Measurements from ENCODE around the gene MAP1LC3A. TPM values are rescaled to one million over a fixed set of nuclear protein-coding genes. Genes with fewer than 3 reads are reported as not detected.

Gene MAP1LC3A
- total and polyA plus RNA-seq, 8 donors = 11.7 to 98.4 (median 50.4) TPM

DNA sequence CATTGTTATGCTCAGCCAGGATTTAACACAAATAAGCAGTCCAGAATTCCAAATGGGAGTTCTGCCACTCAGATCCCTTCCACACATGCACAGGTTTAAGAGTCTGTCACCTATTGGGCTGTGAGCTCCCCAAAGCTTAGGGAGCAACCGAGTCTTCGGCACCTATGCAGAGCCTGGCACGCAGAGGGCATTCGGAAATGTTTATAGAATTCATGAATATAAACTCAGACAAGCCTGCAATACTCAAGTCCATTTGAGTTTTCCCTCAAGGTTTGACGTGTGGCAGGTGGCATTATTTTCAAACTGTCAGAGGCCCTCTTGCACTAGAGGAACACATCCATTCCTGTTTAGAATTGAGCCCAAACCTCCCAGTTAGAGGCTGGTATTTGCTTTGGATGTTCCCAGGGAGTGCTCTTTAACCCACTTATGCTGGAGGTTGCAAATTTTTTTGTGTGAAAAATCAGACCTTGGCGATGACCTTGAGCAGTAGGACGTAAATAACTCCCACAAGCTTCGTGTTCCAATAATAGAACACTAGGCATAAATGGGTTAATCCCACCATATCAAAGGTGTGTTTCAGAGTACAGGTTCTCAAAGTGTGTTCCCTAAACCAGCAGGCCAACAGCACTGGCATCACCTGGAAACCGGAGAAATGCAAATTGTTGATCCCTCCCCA is 28.1 kb downstream of the MAP1LC3A start:
- intact Hi-C loops (cut with DNase I; ENCODE audit: low total_unique reads) = no loop called here
- H3K4me1 ChIP-seq = peaks cover 0 to 9% (median 5%) of the 10 kb centered on the region in 4 donors
- H3K27ac ChIP-seq = no peak overlapping the region
- H3K27me3 ChIP-seq = no peaks in the 10 kb centered on the region
- no peak for TF ChIP-seq POLR2AphosphoS5 (IDR thresholded peaks at IDR 0.05)
- no peaks in the 10 kb centered on the region for H3K9me3 ChIP-seq
- WGBS, 5 donors = 89 to 93% (median 92%) methylated on average over 9 of the region's 9 CpGs
- no peak for DNase-seq
- peaks cover 4 to 53% (median 47%) of the 10 kb centered on the region in 4 donors for H3K36me3 ChIP-seq
- H3K4me3 ChIP-seq = no peak overlapping the region

DNA sequence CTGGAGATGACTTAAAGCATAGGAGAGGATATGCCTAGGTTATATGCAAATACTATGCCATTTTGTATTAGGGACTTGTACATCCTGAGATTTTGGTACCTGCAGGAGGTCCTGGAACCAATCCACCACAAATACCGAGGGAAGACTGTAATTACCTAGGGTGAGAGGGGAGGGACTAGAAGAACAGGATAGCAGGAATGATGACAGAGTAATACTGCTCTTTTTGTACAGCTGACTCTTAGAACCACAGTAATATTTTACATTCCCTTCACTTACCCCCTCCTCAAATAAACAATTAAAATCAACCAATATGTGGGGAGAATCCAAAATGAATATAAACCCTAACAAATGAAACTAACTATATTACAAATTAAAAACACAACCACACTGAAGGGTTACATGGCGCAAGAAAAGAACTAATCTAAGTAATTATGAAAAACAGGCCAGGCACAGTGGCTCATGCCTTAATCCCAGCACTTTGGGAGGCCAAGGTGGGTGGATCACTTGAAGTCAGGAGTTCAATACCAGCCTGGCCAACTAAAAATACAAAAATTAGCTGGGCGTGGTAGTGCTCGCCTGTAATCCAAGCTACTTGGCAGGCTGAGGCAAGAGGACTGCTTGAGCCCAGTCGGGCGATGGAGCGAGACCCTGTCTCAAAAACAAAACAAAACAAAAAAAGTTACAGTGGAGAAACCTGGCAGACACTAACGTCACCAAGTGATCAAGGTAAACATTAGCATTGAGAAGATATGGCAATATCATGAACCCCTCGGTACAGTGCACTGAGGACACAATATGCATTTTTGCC is 37.1 kb downstream of the MAP1LC3A start:
- H3K9me3 ChIP-seq = no peaks in the 10 kb centered on the region
- H3K4me3 ChIP-seq = no peak overlapping the region
- no peak for TF ChIP-seq POLR2A (IDR thresholded peaks at IDR 0.05)
- no peak for TF ChIP-seq EP300 (IDR thresholded peaks at IDR 0.05)
- TF ChIP-seq, protein P1, sequence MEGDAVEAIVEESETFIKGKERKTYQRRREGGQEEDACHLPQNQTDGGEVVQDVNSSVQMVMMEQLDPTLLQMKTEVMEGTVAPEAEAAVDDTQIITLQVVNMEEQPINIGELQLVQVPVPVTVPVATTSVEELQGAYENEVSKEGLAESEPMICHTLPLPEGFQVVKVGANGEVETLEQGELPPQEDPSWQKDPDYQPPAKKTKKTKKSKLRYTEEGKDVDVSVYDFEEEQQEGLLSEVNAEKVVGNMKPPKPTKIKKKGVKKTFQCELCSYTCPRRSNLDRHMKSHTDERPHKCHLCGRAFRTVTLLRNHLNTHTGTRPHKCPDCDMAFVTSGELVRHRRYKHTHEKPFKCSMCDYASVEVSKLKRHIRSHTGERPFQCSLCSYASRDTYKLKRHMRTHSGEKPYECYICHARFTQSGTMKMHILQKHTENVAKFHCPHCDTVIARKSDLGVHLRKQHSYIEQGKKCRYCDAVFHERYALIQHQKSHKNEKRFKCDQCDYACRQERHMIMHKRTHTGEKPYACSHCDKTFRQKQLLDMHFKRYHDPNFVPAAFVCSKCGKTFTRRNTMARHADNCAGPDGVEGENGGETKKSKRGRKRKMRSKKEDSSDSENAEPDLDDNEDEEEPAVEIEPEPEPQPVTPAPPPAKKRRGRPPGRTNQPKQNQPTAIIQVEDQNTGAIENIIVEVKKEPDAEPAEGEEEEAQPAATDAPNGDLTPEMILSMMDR (IDR thresholded peaks at IDR 0.05) = no peak
- TF ChIP-seq POLR2AphosphoS5 (IDR thresholded peaks at IDR 0.05) = no peak
- no peaks in the 10 kb centered on the region for H3K36me3 ChIP-seq
- 76 to 86% (median 79%) methylated on average over 9 of the region's 9 CpGs for WGBS, 5 donors
- DNase-seq = no peak
- intact Hi-C loops (cut with DNase I; ENCODE audit: low total_unique reads) = no loop called here
- no peak overlapping the region for H3K27ac ChIP-seq
- H3K27me3 ChIP-seq = no peaks in the 10 kb centered on the region
- H3K4me1 ChIP-seq = peaks cover 0 to 3% (median 1%) of the 10 kb centered on the region in 4 donors

DNA sequence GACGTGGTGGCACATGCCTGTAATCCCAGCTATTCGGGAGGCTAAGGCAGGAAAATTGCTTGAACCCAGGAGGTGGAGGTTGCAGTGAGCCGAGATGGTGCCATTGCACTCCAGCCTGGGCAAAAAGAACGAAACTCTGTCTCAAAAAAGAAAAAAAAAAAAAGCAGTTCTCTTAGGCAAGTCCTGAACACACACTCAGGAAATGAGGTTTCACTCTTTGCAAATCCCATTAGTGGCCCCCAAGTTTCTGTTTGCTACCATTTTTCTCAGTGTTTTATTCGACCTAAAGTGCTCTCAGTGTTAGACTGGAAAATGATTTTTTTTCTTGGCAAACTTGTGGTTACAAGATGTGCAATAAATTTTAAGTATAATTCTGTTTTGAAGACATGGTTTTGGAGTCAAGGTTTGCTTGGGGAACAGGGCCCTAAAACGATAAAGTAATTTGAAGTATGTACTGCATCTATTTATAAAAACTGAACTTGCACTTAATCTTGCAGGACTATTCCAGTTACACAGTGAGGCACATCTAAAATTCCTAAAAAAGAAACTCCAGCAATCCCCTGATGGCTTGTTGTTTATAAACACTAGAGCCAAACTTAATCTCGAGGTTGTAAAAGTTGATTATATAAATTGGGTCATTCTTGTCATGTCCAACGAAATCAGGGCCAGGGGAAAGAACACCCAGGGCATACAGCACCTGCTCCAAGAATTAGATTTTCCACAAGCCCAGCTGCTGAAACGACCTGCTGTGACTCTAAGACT is 42.6 kb downstream of the MAP1LC3A start:
- TF ChIP-seq POLR2A (IDR thresholded peaks at IDR 0.05) = no peak
- TF ChIP-seq POLR2AphosphoS5 (IDR thresholded peaks at IDR 0.05) = peak in 2 of 3 donors; percentile 5 to 44
- TF ChIP-seq, protein P1 (IDR thresholded peaks at IDR 0.05) = no peak
- no peak for TF ChIP-seq EP300 (IDR thresholded peaks at IDR 0.05)
- H3K27ac ChIP-seq = peak overlapping the region in 4 of 5 donors; percentile 17 to 71 (median 37)
- H3K27me3 ChIP-seq = no peaks in the 10 kb centered on the region
- H3K36me3 ChIP-seq = peaks cover 0 to 8% (median 0%) of the 10 kb centered on the region in 4 donors
- WGBS, 5 donors = 52 to 71% (median 66%) methylated on average over 9 of the region's 9 CpGs
- H3K4me1 ChIP-seq = peaks cover 0 to 23% (median 6%) of the 10 kb centered on the region in 4 donors
- DNase-seq = no peak
- intact Hi-C loops (cut with DNase I; ENCODE audit: low total_unique reads) = no loop called here
- no peaks in the 10 kb centered on the region for H3K9me3 ChIP-seq
- H3K4me3 ChIP-seq = no peak overlapping the region

DNA sequence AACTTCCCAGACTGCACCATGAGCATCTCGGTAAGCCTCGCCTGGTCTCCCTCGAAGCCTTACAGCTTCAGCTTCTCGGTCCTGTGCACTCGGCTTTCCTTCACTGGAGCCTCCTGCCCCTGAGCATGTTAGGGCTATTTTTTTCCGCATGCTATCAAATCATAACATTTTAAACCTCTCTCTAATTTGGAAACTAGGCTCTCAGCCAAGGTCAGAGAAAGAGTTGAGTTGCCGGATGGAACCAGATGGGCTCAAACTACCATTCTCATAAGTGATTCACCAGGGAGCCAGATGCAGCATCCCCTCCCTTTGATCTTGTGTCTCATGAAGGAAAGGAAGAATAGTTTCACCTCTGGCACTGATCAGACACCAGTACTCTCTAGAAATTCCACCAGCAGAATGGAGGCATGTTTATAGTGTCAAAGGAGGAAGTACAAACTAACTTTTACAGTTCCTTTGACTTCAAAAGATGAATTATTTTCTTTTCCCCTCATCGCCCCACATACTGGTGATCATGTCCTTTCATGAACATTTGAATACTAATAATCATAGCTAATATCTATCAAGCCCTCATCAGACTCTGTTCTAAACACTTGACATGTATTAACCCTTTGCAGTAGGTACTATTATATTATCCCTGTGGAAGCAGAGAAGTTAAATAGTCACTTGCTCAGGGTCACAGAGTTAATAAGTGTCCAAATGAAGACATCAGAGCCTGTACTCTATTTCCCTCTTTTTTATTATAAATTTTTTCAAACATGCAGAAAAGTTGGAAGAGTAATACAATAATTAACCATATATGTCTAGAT is 46.7 kb downstream of the MAP1LC3A start:
- Histone ChIP-seq H3K4me1 (peaks cover 0 to 23% (median 6%) of the 10 kb centered on the region in 4 donors), H3K36me3 (peaks cover 0 to 8% (median 2%) of the 10 kb centered on the region in 4 donors), H3K4me3 (no peak overlapping the region), H3K27me3 (no peaks in the 10 kb centered on the region), H3K9me3 (no peaks in the 10 kb centered on the region), H3K27ac (peak overlapping the region in 2 of 5 donors; percentile 19 to 52)
- intact Hi-C loops (cut with DNase I; ENCODE audit: low total_unique reads) = no loop called here
- 58 to 74% (median 71%) methylated on average over 8 of the region's 8 CpGs for WGBS, 5 donors
- TF ChIP-seq POLR2AphosphoS5 (IDR thresholded peaks at IDR 0.05) (no peak), EP300 (IDR thresholded peaks at IDR 0.05) (no peak), POLR2A (IDR thresholded peaks at IDR 0.05) (no peak)
- TF ChIP-seq, protein P1 (IDR thresholded peaks at IDR 0.05) = no peak
- DNase-seq = peak in 1 of 2 donors; percentile 60

All from stomach (tissue), 9 donors.